Trophoblast cell (in vitro differentiated cells and primary cell): ENCODE results near the gene ZNF444.

Source experiments
- DNase-seq, 2 donors: peaks; one replicate each; pipeline ENCODE4 v3.0.0-alpha.2; 2016
- H2AFZ ChIP-seq: 2 replicates; pipeline ENCODE4 v1.6.1; 2013; ENCODE audit warnings: low read length, moderate library complexity, mild to moderate bottlenecking; ENCODE audit not compliant: insufficient read depth, poor library complexity
- H2AK5ac ChIP-seq: 2 replicates; pipeline ENCODE4 v1.6.1; 2013; ENCODE audit warnings: mild to moderate bottlenecking, low read length
- H2BK120ac ChIP-seq: 2 replicates; pipeline ENCODE4 v1.6.1; 2013; ENCODE audit warnings: low read length, mild to moderate bottlenecking, moderate library complexity; ENCODE audit not compliant: insufficient read depth, poor library complexity
- H2BK12ac ChIP-seq: 2 replicates; pipeline ENCODE4 v1.6.1; 2013; ENCODE audit warnings: mild to moderate bottlenecking, low read length, moderate library complexity
- H2BK5ac ChIP-seq: 2 replicates; pipeline ENCODE4 v1.6.1; 2013; ENCODE audit warnings: low read length, low read depth, moderate library complexity, mild to moderate bottlenecking; ENCODE audit not compliant: poor library complexity
- H3K14ac ChIP-seq: 2 replicates; pipeline ENCODE4 v1.6.1; 2013; ENCODE audit warnings: mild to moderate bottlenecking, low read length
- H3K18ac ChIP-seq: 2 replicates; pipeline ENCODE4 v1.6.1; 2013; ENCODE audit warnings: mild to moderate bottlenecking, low read length
- H3K23ac ChIP-seq: 2 replicates; pipeline ENCODE4 v1.6.1; 2013; ENCODE audit warnings: low read length
- H3K27ac ChIP-seq: 2 replicates; pipeline ENCODE4 v1.5.1; 2013; ENCODE audit warnings: low read depth, mild to moderate bottlenecking, inconsistent platforms, low read length, moderate library complexity
- H3K27me3 ChIP-seq: 2 replicates; pipeline ENCODE4 v1.6.1; 2013; ENCODE audit warnings: inconsistent platforms, mild to moderate bottlenecking, low read length, moderate library complexity; ENCODE audit not compliant: insufficient read depth
- H3K36me3 ChIP-seq, 2 experiments: 1 replicate in 1 of 2; 2 replicates in 1 of 2; pipeline ENCODE4 v1.6.1; 2013; ENCODE audit warnings: low read length in 2 of 2, mild to moderate bottlenecking in 2 of 2, moderate library complexity in 1 of 2; ENCODE audit not compliant: insufficient read depth in 2 of 2, control insufficient read depth in 1 of 2
- H3K4ac ChIP-seq: 2 replicates; pipeline ENCODE4 v1.6.1; 2013; ENCODE audit warnings: low read depth, mild to moderate bottlenecking, low read length, moderate library complexity
- H3K4me1 ChIP-seq, 2 experiments: 1 replicate in 1 of 2; 2 replicates in 1 of 2; pipeline ENCODE4 v1.6.1; 2013; ENCODE audit warnings: low read length in 2 of 2, mild to moderate bottlenecking in 2 of 2, moderate library complexity in 1 of 2; ENCODE audit not compliant: insufficient read depth in 2 of 2, control insufficient read depth in 1 of 2
- H3K4me2 ChIP-seq: 2 replicates; pipeline ENCODE4 v1.6.1; 2013; ENCODE audit warnings: inconsistent platforms, mild to moderate bottlenecking, low read length, moderate library complexity
- H3K4me3 ChIP-seq: 2 replicates; pipeline ENCODE4 v1.5.1; 2013; ENCODE audit warnings: mild to moderate bottlenecking, low read depth, low read length, inconsistent platforms
- H3K79me1 ChIP-seq: one replicate; pipeline ENCODE4 v1.6.1; 2013; ENCODE audit warnings: low read length
- H3K79me2 ChIP-seq: 2 replicates; pipeline ENCODE4 v1.6.1; 2013; ENCODE audit warnings: low read length, mild to moderate bottlenecking; ENCODE audit not compliant: control insufficient read depth, insufficient read depth, poor library complexity
- H3K9ac ChIP-seq: 2 replicates; pipeline ENCODE4 v1.6.1; 2013; ENCODE audit warnings: mild to moderate bottlenecking, low read length
- H3K9me3 ChIP-seq: 2 replicates; pipeline ENCODE4 v1.6.1; 2013; ENCODE audit warnings: low read depth, mild to moderate bottlenecking, control low read depth, inconsistent platforms, low read length; ENCODE audit not compliant: insufficient read depth
- H4K12ac ChIP-seq: 2 replicates; pipeline ENCODE4 v1.6.1; 2013; ENCODE audit warnings: low read depth, mild to moderate bottlenecking, low read length, moderate library complexity
- H4K8ac ChIP-seq: 2 replicates; pipeline ENCODE4 v1.6.1; 2013; ENCODE audit warnings: low read depth, mild to moderate bottlenecking, low read length, moderate library complexity
- H4K91ac ChIP-seq: one replicate; pipeline ENCODE4 v1.6.1; 2013; ENCODE audit warnings: low read depth, mild to moderate bottlenecking, low read length, moderate library complexity
- WGBS: extraction: QIAGEN DNeasy Blood & Tissue Kit; methylation state at CpG from one replicate; pipeline ENCODE4 v1.1.7; 2013; ENCODE audit warnings: missing lambda C conversion rate; ENCODE audit not compliant: insufficient read length, insufficient coverage; ENCODE audit errors: extremely low coverage; 5-methylcytosine and 5-hydroxymethylcytosine counted together

Gene ZNF444

DNA sequence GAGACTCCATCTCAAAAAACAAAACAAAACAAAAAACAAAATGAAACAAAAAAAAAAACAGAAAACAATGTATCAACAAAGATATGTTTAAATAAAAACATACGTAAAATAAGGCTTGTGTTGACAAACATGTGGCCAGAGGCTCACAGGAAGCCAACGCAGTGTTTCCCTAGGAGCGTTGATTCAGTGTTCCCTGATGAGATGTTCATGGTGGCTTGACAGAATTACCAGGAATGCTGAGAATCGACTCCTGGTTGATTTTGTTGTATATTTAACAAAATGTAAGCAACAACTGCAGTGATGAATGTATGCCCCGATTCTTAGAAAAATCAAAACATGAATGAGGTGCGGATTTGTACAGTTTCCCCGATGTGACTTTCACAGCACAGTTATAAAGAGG, 11.1 kb upstream of the ZNF444 start:
- Histone ChIP-seq H2AFZ (no peak overlapping the region), H4K12ac (no peak overlapping the region), H2BK5ac (no peak overlapping the region), H3K4me1 (peaks cover 2 to 8% of the 10 kb centered on the region in 2 experiments), H3K23ac (no peak overlapping the region), H3K4me2 (no peak overlapping the region), H2BK120ac (no peak overlapping the region), H2BK12ac (no peak overlapping the region), H3K4me3 (no peak overlapping the region), H3K18ac (no peak overlapping the region), H3K27me3 (no peaks in the 10 kb centered on the region), H3K9me3 (no peaks in the 10 kb centered on the region), H3K4ac (no peak overlapping the region), H2AK5ac (no peak overlapping the region), H3K79me1 (peaks cover 4% of the 10 kb centered on the region), H4K8ac (no peak overlapping the region), H3K36me3 (no peaks in the 10 kb centered on the region), H3K14ac (no peak overlapping the region), H3K79me2 (no peaks in the 10 kb centered on the region), H4K91ac (no peak overlapping the region), H3K27ac (no peak overlapping the region), H3K9ac (no peak overlapping the region)
- no peak for DNase-seq
- no CpG with 5 or more reads among the region's 7 CpGs for WGBS

DNA sequence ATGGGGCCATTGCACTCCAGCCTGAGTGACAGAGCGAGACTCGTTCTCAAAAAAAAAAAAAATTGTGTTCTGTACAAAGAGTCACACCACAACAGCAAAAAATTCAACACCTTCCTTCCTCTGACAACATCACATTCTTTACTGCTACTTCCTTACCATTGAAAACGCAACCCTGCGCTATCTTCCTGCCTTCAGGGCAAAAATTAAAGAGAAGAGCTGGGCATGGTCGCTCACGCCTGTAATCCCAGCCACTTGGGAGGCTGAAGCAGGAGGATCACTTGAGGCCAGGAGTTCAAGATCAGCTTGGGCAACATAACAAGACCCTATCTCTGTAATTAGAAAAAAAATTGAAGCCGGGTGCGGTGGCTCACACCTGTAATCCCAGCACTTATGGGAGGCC, 9.4 kb upstream of the ZNF444 start:
- peak; percentile 80 to 93 for DNase-seq
- Histone ChIP-seq H3K4me3 (no peak overlapping the region), H3K36me3 (no peaks in the 10 kb centered on the region), H3K23ac (no peak overlapping the region), H3K18ac (no peak overlapping the region), H4K8ac (no peak overlapping the region), H3K14ac (no peak overlapping the region), H2BK12ac (no peak overlapping the region), H2AK5ac (no peak overlapping the region), H4K91ac (no peak overlapping the region), H4K12ac (no peak overlapping the region), H3K27ac (no peak overlapping the region), H3K79me1 (peaks cover 4% of the 10 kb centered on the region), H2BK120ac (no peak overlapping the region), H3K27me3 (no peaks in the 10 kb centered on the region), H3K79me2 (no peaks in the 10 kb centered on the region), H3K9me3 (no peaks in the 10 kb centered on the region), H2BK5ac (no peak overlapping the region), H3K4me1 (peaks cover 2 to 8% of the 10 kb centered on the region in 2 experiments), H3K9ac (no peak overlapping the region), H3K4me2 (no peak overlapping the region), H2AFZ (no peak overlapping the region), H3K4ac (no peak overlapping the region)
- WGBS, result no CpG with 5 or more reads among the region's 8 CpGs

DNA sequence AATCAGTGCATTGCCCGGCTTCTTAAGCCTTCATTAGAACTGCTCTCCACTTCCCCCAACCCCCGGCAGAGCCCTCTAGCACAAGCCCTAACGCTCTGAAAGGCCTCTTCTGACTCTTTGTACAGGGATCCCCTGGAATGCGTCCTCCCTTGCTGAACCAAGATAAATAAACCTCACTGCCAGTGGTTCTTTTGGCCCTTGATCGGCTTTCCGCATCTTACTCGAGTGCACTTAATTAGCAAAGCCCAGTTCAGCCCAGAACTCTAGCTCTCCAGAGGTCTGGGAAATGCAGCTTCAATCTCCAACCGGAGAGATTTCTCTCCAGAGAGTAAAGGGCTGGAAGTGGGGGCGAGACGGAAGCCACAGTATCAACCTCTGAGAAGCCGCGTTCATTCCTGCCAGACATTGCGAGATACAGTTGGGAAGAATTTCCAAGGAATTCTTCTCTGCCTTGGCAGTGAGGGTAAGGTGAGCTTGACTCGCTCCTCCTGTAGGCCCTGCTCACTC, 8.7 kb upstream of the ZNF444 start:
- H3K23ac ChIP-seq, result no peak overlapping the region
- no peak overlapping the region for H4K91ac ChIP-seq
- H3K79me1 ChIP-seq, result peaks cover 4% of the 10 kb centered on the region
- no peak overlapping the region for H3K4me3 ChIP-seq
- no peak overlapping the region for H4K8ac ChIP-seq
- no peak overlapping the region for H2AFZ ChIP-seq
- H2BK120ac ChIP-seq, result no peak overlapping the region
- H3K36me3 ChIP-seq, result no peaks in the 10 kb centered on the region
- H4K12ac ChIP-seq, result no peak overlapping the region
- H3K14ac ChIP-seq, result no peak overlapping the region
- no peaks in the 10 kb centered on the region for H3K79me2 ChIP-seq
- H3K18ac ChIP-seq, result no peak overlapping the region
- no CpG with 5 or more reads among the region's 14 CpGs for WGBS
- no peak overlapping the region for H2AK5ac ChIP-seq
- H3K9me3 ChIP-seq, result no peaks in the 10 kb centered on the region
- peaks cover 2 to 8% of the 10 kb centered on the region in 2 experiments for H3K4me1 ChIP-seq
- H2BK5ac ChIP-seq, result no peak overlapping the region
- H3K9ac ChIP-seq, result no peak overlapping the region
- no peak overlapping the region for H3K4me2 ChIP-seq
- H3K27me3 ChIP-seq, result no peaks in the 10 kb centered on the region
- no peak overlapping the region for H3K4ac ChIP-seq
- H3K27ac ChIP-seq, result no peak overlapping the region
- DNase-seq, result peak; percentile 72 to 85
- no peak overlapping the region for H2BK12ac ChIP-seq

DNA sequence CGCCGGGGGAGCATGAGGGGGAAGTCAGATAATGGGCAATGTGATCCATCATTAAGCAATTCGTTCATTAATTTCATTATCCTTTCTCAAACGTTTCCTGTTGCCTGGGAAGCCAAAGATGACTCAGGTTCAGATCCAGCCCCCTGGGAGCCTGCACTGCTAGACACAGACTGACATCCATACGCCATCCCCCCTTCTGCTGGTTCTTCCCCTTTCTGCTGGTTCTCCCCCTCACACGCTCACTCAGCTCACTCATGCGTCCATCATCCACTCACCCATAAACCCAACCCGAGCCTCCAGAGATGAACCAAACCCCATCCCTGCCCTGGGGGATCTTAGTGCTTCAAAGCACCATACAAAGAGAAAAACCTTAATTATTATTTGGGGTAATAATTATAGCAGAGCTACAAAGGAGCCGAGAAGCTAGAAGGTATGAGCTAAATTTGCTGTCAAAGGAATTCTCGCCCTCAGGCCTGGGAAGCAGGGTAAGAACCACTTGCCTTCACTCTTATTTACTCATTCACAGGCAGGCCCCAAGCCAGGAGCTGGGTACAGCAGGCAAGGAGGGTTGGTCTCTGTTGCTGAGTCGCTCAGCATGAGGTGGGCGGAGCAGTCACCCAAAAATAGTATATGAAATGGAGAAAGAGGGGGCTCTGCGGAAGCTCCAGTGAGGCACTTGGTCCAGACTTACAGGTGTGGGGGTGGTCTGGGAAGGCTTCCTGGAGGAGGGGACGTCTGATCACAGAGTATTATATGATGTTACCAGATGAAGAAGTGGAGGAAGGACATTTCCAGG, 7.0 kb upstream of the ZNF444 start:
- no peak overlapping the region for H2BK120ac ChIP-seq
- no CpG with 5 or more reads among the region's 14 CpGs for WGBS
- no peak overlapping the region for H2BK12ac ChIP-seq
- no peak overlapping the region for H3K4ac ChIP-seq
- no peak overlapping the region for H3K18ac ChIP-seq
- no peak overlapping the region for H3K14ac ChIP-seq
- H3K79me2 ChIP-seq, result no peaks in the 10 kb centered on the region
- H4K8ac ChIP-seq, result no peak overlapping the region
- H3K4me1 ChIP-seq, result peaks cover 2 to 8% of the 10 kb centered on the region in 2 experiments
- H3K9ac ChIP-seq, result no peak overlapping the region
- H4K91ac ChIP-seq, result no peak overlapping the region
- no peak overlapping the region for H3K4me2 ChIP-seq
- H3K27ac ChIP-seq, result no peak overlapping the region
- H3K36me3 ChIP-seq, result no peaks in the 10 kb centered on the region
- H3K79me1 ChIP-seq, result peaks cover 4% of the 10 kb centered on the region
- peak in 1 of 2 donors; percentile 5 for DNase-seq
- H2AFZ ChIP-seq, result no peak overlapping the region
- H3K23ac ChIP-seq, result no peak overlapping the region
- H3K9me3 ChIP-seq, result no peaks in the 10 kb centered on the region
- no peak overlapping the region for H4K12ac ChIP-seq
- no peak overlapping the region for H2BK5ac ChIP-seq
- no peak overlapping the region for H2AK5ac ChIP-seq
- H3K27me3 ChIP-seq, result no peaks in the 10 kb centered on the region
- H3K4me3 ChIP-seq, result no peak overlapping the region
